ENCODE measurements around the gene RHBDF2.

RHBDF2 gene

DNA sequence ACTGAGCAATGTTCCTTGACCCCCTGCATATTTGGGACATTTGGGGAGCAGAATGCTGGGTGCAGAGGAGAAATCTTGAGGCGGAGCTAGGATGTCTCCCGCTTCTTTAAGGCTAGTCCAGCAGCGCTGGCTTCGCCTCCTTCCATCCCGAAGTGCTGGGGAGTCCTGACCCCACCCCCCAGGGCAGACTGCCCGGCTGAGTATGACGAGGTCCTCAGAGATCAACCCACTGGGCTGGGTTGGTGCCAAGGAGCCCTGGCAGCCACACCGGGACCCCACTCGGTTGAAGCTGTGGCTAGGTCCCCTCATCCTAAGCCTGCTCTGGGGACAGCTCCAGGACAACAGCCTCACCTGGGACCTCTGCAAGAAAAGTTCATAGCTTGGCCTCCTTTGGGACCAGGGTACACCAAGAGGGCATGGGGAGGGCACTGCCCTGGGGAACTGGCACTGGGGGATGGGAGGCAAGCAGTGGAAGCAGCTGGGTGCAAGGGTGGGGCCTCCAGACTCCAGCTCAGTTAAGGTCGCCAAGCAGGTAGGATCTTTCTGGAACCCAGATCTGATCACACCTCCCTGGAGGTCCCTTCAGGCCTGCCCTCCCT is 11.0 kb downstream of the RHBDF2 start:
- no peak overlapping the region for H3K27ac ChIP-seq
- no peak for DNase-seq (ENCODE audit: low read depth, low spot score)

DNA sequence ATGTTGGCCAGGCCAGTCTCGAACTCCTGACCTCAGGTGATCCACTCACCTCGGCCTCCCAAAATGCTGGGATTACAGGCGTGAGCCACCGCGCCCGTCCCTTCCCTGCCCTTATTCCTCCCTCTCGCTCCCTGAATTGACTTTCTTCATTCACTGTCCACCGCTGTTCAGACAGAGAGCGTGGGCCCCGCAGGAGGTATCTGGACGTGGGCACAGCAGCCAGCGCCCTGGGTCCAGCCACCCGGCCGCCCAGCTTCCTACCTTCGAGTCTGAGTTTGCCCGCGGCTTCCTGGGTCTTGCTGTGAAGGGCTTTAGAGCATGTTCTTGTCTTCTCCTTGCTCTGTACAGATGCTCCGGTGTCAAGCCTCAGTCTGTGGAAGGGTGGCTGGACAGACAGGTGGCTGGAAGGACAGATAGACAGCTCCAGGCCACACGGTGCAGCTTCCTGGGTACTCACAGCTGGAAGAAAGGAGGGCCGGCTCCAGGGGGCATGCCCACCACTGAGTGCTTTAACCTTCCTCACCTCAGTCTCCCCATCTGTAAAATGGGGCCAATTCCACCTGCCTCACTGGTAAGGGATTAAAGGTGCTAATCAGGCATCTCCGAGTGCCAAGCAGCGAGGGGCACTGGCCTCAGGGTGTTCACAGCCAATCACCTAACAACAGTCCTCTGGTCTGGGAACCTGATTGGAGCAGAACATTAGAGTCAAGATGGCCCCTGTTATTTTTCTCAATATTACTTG is 13.6 kb downstream of the RHBDF2 start:
- no peak overlapping the region for H3K27ac ChIP-seq
- no peak for DNase-seq (ENCODE audit: low read depth, low spot score)

DNA sequence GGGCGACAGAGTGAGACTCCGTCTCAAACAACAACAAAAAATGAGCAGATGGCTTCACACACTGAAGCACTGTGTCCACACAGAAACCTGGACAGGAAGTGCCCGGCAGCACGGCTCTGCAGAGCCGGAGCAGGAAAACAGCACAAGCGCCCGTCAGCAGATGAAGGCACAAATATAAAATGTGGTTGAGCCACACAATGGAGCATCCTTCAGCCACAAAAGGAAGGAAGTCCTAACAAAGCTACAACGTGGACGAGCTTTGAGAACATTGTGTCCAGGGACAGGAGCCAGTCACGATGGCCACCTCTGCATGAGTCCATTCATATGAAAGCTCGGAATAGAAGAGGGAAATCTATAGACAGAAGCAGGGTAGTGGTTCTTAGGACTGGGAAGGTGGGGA is 15.7 kb downstream of the RHBDF2 start:
- DNase-seq (ENCODE audit: low read depth, low spot score): no peak

DNA sequence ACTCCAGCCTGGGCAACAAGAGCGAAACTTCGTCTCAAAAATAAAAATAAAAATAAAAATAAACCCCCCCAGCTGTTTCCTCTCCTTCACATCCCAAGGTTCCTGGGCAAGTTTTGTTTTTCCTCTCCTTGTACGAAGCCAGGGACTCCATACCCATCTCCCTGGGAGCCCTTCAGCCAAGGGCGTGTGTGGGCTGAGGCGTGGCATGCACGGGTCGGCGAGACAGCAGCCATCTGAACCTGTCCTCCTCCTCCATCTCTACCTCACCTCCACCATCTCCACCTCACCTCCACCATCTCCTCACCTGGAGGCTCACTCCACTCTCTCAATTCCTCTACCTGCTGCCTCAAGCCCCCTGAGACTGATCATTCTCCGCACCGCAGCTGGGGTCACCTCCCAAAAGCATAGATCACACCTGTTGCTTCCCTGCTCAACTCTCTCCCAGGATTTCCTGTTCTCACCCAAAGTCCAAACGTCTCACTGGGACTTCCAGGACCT is 16.9 kb downstream of the RHBDF2 start:
- no peak overlapping the region for H3K27ac ChIP-seq
- no peak for DNase-seq (ENCODE audit: low read depth, low spot score)

More for the DNA sequence above, 15.7 kb downstream of the RHBDF2 start:
- H3K27ac ChIP-seq: peak overlapping the region; percentile 22

DNA sequence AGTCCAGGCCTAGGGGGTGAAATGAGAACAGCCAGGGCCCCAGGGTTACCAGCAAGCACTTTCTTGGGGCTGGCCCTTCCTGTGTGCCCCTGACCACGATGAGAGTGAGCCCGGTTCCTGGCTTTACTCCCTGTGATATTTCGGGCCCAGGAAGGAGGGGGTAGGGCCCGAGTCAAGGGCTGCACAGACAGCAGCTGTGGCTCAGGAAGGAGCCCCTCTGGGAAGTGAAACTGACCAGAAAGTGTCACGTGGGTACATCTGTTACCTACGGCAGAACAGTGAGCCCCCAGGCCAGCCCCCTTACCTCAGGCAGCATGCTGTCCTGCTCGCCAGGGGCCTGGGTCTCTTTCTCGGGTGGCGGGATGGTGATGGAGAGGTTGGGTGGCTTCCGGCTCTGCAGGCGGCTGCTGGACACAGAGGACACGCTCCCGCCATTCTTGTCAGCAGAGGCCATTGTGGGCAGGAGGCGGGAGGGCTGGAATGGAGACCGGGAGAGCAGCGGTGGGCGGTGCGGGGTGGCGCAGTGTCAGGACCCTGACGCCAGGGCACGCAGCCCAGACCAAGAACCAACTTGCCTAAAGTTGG is 20.1 kb downstream of the RHBDF2 start:
- H3K27ac ChIP-seq: no peak overlapping the region

DNA sequence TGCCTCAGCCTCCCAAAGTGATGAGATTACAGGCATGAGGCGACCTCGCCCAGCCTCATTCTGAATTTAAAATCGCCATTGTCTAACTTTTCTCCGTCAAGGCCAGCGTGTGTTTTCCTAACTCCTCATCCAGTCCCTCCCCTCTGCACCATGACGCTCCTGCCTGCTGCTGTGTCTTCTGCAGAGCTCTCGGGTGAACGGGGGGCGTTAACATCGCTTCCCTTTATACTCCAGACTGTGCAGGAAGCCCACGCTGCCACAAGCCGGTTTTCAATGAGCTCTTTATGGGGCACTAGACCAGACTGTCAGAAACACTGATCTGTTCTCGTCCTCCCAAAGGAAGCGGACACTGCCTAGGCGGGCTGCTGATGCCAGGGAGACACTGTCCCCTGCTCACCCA is 20.6 kb downstream of the RHBDF2 start:
- no peak overlapping the region for H3K27ac ChIP-seq
- DNase-seq (ENCODE audit: low read depth, low spot score): no peak

More for the DNA sequence above, 20.1 kb downstream of the RHBDF2 start:
- DNase-seq (ENCODE audit: low read depth, low spot score): no peak

DNA sequence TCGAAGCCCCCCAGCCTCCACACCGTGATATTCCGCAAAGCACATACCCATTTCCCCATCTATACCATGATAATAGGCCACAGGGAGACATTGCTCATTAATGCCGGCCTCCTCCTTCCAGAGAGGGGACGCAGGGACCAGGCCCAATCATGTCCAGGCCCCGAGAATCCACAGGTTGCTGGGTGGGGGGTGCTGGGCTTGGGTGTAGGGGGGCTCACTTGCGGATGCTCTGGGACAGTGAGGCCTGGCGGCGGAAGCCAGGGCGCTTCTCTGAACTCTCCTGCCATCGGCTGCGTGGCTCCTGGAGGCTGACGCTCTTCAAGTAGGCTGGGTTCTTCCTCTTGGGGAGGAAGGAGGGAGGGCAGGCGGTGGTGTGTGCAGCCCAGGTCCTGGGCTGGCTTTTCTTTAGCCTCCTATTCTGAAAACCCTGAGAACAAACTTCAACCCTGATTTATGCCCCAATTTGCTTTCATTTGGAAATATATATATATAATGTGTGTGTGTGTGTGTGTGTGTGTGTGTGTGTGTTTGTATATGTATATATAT is 21.6 kb downstream of the RHBDF2 start:
- H3K27ac ChIP-seq: no peak overlapping the region
- DNase-seq (ENCODE audit: low read depth, low spot score): no peak

DNA sequence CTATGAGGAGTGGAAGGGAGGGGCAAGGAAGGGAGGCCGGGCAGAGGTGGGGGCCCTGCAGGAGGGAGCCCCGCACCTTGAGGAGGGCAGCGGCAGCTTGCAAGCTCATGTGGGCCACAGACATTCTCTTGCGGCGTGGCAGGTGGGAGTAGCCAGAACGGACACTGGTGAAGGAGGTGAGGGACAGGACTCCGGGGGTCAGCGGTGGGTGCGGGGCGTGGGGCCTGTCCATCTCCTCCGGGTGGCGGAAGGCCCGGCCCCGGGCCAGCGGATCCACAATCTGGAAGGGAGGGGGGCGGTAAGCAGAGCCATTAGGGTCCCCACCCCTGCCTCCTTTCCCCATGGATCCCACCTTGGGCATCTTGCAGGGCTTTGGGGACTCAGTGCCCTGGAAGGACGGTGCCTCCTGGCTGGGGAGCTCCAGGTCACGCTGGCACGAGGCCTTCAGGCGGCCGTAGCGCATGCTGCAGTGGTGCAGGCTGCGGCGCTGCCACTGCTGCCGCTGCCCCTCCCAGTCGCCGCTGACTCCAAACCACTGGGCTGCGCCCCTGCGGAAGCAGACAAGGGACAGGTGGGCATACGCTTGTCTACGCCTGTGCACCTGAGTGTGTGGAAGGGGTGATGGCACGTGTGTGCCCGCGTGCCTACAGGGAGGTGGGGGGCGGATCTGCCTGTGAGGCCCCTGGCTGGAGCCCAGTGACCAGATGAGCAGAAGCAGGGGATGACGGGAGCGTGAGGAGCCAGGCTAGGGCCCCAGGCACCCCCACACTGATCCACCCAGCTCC is 22.3 kb downstream of the RHBDF2 start:
- DNase-seq (ENCODE audit: low read depth, low spot score): no peak
- H3K27ac ChIP-seq: no peak overlapping the region

GRCh38 chr17:76478097-76478496 is 23.1 kb downstream of the RHBDF2 start:
- H3K27ac ChIP-seq: no peak overlapping the region
- DNase-seq (ENCODE audit: low read depth, low spot score): no peak

DNA sequence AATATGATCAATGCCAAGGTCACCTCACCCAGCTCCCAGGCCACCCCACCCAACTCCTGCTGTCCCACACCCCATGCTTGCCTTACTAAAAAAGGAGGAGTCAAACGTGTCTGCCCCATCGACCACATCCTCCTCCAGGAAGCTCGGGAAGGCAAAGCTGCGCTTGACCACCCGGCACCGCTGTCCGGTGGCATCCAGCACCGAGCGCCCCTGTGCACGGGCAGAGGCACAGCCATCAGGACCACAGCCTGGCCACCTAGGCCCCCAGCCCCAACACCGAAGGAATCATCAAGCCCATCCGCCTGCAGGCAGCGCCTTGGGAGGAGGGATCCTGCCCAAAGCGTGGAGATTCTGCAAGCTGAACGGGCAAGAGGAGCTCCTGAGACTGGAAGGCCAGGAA is 23.6 kb downstream of the RHBDF2 start:
- no peak for DNase-seq (ENCODE audit: low read depth, low spot score)
- H3K27ac ChIP-seq: no peak overlapping the region

- no peak overlapping the region for H3K27ac ChIP-seq
- DNase-seq (ENCODE audit: low read depth, low spot score): no peak
Observed at GRCh38 chr17:76476736-76477135, 24.5 kb downstream of the RHBDF2 start.

DNA sequence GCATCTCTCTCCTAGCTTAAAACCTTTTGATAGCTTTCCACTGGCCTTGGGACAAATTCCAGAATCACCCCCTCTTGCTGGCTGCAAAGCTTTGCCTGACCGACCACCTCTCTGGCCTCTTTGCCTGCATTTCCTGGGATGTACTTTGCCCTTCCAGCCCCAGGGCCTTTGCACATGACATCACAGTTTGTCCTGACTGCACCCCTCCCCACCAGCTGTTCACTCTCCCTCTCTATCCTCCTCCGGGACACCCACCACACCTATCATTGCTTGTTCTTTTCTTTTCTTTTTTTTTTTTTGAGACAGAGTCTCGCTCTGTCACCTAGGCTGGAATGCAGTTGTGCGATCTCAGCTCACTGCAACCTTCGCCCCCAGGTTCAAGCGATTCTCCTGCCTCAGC is 25.9 kb downstream of the RHBDF2 start:
- H3K27ac ChIP-seq: no peak overlapping the region
- no peak for DNase-seq (ENCODE audit: low read depth, low spot score)

- no peak overlapping the region for H3K27ac ChIP-seq
- no peak for DNase-seq (ENCODE audit: low read depth, low spot score)
Observed at GRCh38 chr17:76474894-76475293, 26.3 kb downstream of the RHBDF2 start.

DNA sequence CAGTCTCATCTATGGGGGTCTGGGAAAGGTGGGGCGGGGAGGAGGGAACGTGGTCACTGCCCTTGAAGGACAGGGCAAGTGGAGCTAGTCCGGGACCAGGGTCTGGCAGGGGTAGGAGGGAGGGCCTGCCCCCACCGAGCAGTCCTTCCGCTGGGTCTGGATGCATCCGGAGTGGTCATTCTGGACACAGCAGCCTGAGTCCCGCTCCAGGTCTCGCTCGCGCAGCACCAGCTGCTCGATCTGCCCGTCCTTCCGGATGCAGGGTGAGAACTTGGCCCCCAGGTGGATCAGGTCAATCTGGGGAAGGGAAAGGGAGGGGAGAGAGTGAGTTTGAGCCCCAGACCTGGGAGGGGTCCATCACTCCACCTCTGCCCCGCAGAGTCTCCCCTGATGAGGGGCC is 27.0 kb downstream of the RHBDF2 start:
- no peak overlapping the region for H3K27ac ChIP-seq
- DNase-seq (ENCODE audit: low read depth, low spot score): no peak

DNA sequence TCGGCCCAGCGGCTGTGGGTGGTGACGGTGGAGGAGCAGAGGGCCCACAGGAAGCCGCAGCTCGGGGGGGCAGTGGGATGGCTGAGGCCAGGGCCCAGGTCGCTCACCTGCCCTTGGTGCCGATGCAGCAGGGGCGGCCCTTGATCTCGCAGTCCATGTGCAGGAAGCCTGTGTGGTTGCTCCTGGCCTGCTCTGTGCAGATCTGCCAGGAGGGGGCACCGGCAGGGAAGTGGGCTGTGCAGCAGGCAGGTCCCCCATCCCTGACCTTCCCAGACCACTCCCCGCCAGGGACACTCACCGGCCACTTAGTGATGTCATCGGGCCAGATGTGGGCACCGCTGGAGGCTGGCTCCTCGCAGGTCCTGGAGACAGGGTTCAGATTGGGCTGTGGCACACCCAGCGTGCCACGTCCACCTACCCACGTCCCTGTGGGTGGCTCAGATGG is 27.7 kb downstream of the RHBDF2 start:
- no peak overlapping the region for H3K27ac ChIP-seq
- no peak for DNase-seq (ENCODE audit: low read depth, low spot score)

DNA sequence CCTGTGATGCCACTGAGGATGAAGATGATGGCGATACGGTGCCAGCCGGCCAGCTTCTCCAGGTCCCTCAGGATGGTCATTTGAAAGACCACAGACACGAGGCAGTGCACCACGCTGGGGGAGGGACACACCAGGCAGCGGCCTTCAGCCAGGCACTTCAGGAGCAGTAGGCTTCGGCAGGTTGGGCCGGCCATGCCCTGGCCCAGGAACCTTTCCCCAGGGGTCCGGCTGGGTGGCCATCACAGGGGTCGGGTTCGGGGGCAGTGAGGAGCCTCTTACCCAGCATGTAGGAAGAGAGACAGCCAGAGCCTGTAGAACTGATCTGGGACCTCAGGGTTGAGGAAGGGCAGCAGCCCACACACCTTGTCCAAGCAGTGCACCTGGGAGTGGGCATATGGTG is 28.5 kb downstream of the RHBDF2 start:
- no peak for DNase-seq (ENCODE audit: low read depth, low spot score)
- H3K27ac ChIP-seq: no peak overlapping the region

- DNase-seq (ENCODE audit: low read depth, low spot score): no peak
- H3K27ac ChIP-seq: no peak overlapping the region
Observed at GRCh38 chr17:76472258-76472645, 29.0 kb downstream of the RHBDF2 start.

DNA sequence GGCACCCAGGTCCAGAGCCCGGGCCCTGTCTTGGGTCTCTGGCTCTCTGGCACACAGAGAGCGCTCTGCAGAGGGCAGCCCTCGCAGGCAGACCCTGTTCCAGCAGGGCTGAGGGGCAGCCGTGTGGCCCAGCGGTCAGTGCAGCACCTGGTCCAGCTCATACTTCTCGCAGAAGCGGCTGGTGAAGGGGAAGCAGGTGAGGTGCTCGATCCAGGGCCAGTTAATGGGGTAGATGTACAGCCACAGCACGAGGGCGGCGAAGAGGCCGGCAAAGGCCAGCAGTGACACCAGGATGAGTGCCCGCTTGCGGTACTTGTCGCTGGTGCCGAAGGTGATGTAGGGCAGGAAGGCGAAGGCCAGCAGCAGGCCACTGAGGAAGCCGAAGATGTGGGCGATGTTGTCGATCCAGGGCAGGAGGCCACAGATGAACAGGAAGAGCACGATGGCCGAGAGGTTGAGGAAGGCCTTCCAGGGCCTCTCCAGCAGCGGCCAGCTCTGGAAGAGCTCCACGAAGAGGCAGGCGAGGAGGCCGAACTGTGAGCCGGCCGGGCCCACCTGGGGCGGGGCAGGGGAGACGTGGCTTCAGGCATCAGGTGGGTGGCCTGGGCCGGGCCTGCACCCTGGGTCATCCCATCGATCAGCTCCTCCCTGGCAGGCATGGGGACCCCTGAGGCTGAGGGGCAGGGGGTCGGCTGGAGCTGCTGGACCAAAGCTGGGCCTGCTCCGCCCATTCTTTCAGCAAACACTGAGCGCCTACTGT is 29.5 kb downstream of the RHBDF2 start:
- no peak overlapping the region for H3K27ac ChIP-seq

GRCh38 chr17:76469991-76470739 is 31.1 kb downstream of the RHBDF2 start:
- DNase-seq (ENCODE audit: low read depth, low spot score): no peak
- no peak overlapping the region for H3K27ac ChIP-seq

More for the DNA sequence above, 29.5 kb downstream of the RHBDF2 start:
- DNase-seq (ENCODE audit: low read depth, low spot score): no peak

Measured in epithelial cell of prostate (primary cell).